ENCODE data around the gene SNED1. TPM values are rescaled to one million over a fixed set of nuclear protein-coding genes. Genes with fewer than 3 reads are reported as not detected.
"Not testable (repeated sequence)": the region's sequence is repeated elsewhere in the genome, so short reads cannot be mapped to it uniquely, and the experiment has no call there.

Gene SNED1
- total RNA-seq, 2 donors from 2014 or later, result 0.36 to 4.1 TPM

- ATAC-seq (replicated peaks in 1 of 2), result no peak
- no peak overlapping the region for H3K4me3 Mint-ChIP-seq
- DNase-seq, result no peak
- H3K27me3 Mint-ChIP-seq (ENCODE audit: low read depth), result no peaks in the 10 kb centered on the region
- no peaks in the 10 kb centered on the region for H3K9me3 Mint-ChIP-seq
- peaks cover 22 to 45% of the 10 kb centered on the region in 2 donors for H3K36me3 Mint-ChIP-seq (ENCODE audit: insufficient read depth in 2 of 2)
- peaks cover 27% of the 10 kb centered on the region for H3K4me1 Mint-ChIP-seq (ENCODE audit: low read depth)
- H3K27ac Mint-ChIP-seq, result peak overlapping the region; percentile 66
Observed at GRCh38 chr2:241092677-241093076, 94.3 kb downstream of the SNED1 start.

- Mint-ChIP-seq H3K27ac (peak overlapping the region; percentile 66), H3K4me1 (ENCODE audit: low read depth) (peaks cover 33% of the 10 kb centered on the region), H3K36me3 (ENCODE audit: insufficient read depth in 2 of 2) (peaks cover 18 to 42% of the 10 kb centered on the region in 2 donors)
- H3K4me3 Mint-ChIP-seq; H3K9me3 Mint-ChIP-seq; H3K27me3 Mint-ChIP-seq (ENCODE audit: low read depth); ATAC-seq (replicated peaks in 1 of 2); DNase-seq: not testable (repeated sequence)
Observed at GRCh38 chr2:241093133-241093781, 94.8 kb downstream of the SNED1 start.

DNA sequence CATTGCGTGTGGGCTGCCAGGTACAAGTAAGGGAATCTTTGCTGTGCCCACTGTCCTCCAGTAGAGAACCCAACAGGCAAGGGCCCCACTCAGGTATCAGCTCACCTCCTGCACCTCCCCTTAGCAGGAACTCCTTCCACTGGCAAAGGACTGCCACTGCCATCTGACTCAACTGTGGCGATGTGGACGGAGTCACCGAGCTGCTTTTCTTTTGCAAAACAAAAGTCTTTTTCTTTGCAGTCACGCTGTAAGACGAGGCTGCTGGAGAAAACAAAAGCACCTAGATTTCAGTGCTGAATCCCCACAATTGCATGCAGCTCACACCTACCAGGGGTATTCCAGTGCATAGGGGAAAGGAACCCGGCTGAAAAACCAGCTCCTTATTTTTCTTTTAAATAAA, 95.8 kb downstream of the SNED1 start:
- no peaks in the 10 kb centered on the region for H3K27me3 Mint-ChIP-seq (ENCODE audit: low read depth)
- peaks cover 18 to 42% of the 10 kb centered on the region in 2 donors for H3K36me3 Mint-ChIP-seq (ENCODE audit: insufficient read depth in 2 of 2)
- ATAC-seq (replicated peaks in 1 of 2) (no peak), DNase-seq (no peak)
- peaks cover 42% of the 10 kb centered on the region for H3K4me1 Mint-ChIP-seq (ENCODE audit: low read depth)
- no peak overlapping the region for H3K4me3 Mint-ChIP-seq
- H3K27ac Mint-ChIP-seq, result no peak overlapping the region
- no peaks in the 10 kb centered on the region for H3K9me3 Mint-ChIP-seq

- Mint-ChIP-seq H3K27me3 (ENCODE audit: low read depth) (no peaks in the 10 kb centered on the region), H3K4me3 (no peak overlapping the region), H3K4me1 (ENCODE audit: low read depth) (peaks cover 50% of the 10 kb centered on the region), H3K27ac (peak overlapping the region; percentile 94), H3K9me3 (no peaks in the 10 kb centered on the region), H3K36me3 (ENCODE audit: insufficient read depth in 2 of 2) (peaks cover 18 to 45% of the 10 kb centered on the region in 2 donors)
- DNase-seq (no peak), ATAC-seq (replicated peaks in 1 of 2) (no peak)
Observed at GRCh38 chr2:241094924-241095420, 96.6 kb downstream of the SNED1 start.

DNA sequence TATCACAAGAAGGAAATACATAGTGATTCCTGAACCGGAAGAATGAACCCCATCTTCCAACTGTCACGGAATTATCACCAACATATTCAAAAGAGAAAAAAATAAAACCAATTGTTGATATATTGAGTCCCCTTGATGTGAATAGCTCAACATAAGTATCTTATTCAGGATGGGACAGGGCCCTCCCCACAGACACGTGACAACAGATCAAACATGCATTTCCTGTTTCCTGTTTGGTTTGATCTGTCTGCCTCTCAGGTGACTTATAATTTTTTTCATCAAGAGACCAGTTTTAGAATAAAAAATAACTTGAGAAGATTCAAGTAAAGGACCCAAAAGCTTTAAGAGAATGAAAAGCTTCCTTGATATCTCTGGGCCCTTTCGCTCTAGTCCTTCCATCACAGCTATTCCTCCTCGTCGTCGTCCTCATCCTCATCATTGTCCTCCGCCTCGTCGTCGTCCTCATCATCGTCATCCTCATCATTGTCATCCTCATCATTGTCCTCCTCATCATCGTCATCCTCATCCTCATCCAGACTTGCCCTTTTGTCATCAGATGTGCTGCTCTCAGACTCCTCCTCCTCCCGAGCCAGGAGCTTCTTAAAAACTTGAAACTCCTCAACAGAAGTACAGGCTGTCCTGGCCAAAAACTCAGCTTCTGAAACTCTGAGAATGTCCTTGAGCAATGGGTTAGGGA, 97.3 kb downstream of the SNED1 start:
- peak overlapping the region; percentile 94 for H3K27ac Mint-ChIP-seq
- ATAC-seq (replicated peaks in 1 of 2), result peak; percentile 40 to 60
- DNase-seq, result no peak
- H3K4me3 Mint-ChIP-seq, result peak overlapping the region; percentile 54 to 87
- H3K4me1 Mint-ChIP-seq (ENCODE audit: low read depth), result peaks cover 58% of the 10 kb centered on the region
- no peaks in the 10 kb centered on the region for H3K9me3 Mint-ChIP-seq
- H3K36me3 Mint-ChIP-seq (ENCODE audit: insufficient read depth in 2 of 2), result peaks cover 18 to 43% of the 10 kb centered on the region in 2 donors
- no peaks in the 10 kb centered on the region for H3K27me3 Mint-ChIP-seq (ENCODE audit: low read depth)

DNA sequence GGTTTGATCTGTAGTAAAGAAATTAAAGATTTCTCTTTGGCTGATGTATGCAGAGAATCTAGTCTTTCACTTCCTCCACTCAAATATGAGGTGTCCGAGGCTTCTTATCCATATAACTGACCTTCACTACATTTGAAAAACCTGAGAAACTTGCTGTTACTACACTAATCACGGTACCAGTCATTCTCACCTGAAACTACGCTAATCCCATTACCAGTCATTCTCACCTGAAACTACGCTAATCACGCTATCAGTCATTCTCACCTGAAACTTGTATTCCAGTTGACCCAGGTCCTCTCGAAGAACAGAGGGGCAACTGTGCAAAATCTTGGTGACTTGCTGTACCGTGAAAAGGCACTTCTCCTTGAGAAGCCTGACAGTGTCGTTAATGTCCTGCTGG, 98.6 kb downstream of the SNED1 start:
- peak overlapping the region; percentile 78 to 87 for H3K4me3 Mint-ChIP-seq
- H3K4me1 Mint-ChIP-seq (ENCODE audit: low read depth), result peaks cover 64% of the 10 kb centered on the region
- H3K27me3 Mint-ChIP-seq (ENCODE audit: low read depth), result no peaks in the 10 kb centered on the region
- H3K36me3 Mint-ChIP-seq (ENCODE audit: insufficient read depth in 2 of 2), result peaks cover 17 to 41% of the 10 kb centered on the region in 2 donors
- DNase-seq, result no peak
- H3K27ac Mint-ChIP-seq, result peak overlapping the region; percentile 94
- peak; percentile 67 to 73 for ATAC-seq (replicated peaks in 1 of 2)
- no peaks in the 10 kb centered on the region for H3K9me3 Mint-ChIP-seq

GRCh38 chr2:241099246-241099645, 100.8 kb downstream of the SNED1 start:
- no peak for ATAC-seq (replicated peaks in 1 of 2)
- no peak for DNase-seq
- Mint-ChIP-seq H3K27me3 (ENCODE audit: low read depth) (no peaks in the 10 kb centered on the region), H3K4me3 (peak overlapping the region in 1 of 2 donors; percentile 0), H3K27ac (peak overlapping the region; percentile 94), H3K9me3 (no peaks in the 10 kb centered on the region), H3K36me3 (ENCODE audit: insufficient read depth in 2 of 2) (peaks cover 16 to 39% of the 10 kb centered on the region in 2 donors), H3K4me1 (ENCODE audit: low read depth) (peaks cover 78% of the 10 kb centered on the region)

- Mint-ChIP-seq H3K4me3 (peak within 1 kb of the TSS; percentile 97 to 98), H3K36me3 (ENCODE audit: insufficient read depth in 2 of 2) (peaks cover 4 to 27% of the 10 kb centered on the region in 2 donors), H3K4me1 (ENCODE audit: low read depth) (peaks cover 72% of the 10 kb centered on the region), H3K9me3 (no peaks in the 10 kb centered on the region), H3K27me3 (ENCODE audit: low read depth) (no peaks in the 10 kb centered on the region), H3K27ac (peak within 1 kb of the TSS; percentile 95)
- peak; percentile 92 to 95 for DNase-seq
- peak; percentile 99 for ATAC-seq (replicated peaks in 1 of 2)
Observed at GRCh38 chr2:241102239-241102803, 103.9 kb downstream of the SNED1 start, which contains the start of gene MTERF4. Gene MTERF4, minus strand, starts transcription at chr2:241102287. Its CDS starts 14 bp downstream, at chr2:241102273.

GRCh38 chr2:241103176-241103595, 104.8 kb downstream of the SNED1 start:
- H3K27ac Mint-ChIP-seq, result peak overlapping the region; percentile 95
- ATAC-seq (replicated peaks in 1 of 2) (no peak), DNase-seq (no peak)
- H3K27me3 Mint-ChIP-seq (ENCODE audit: low read depth), result no peaks in the 10 kb centered on the region
- peak overlapping the region; percentile 97 to 98 for H3K4me3 Mint-ChIP-seq
- peaks cover 70% of the 10 kb centered on the region for H3K4me1 Mint-ChIP-seq (ENCODE audit: low read depth)
- no peaks in the 10 kb centered on the region for H3K9me3 Mint-ChIP-seq
- peaks cover 1 to 24% of the 10 kb centered on the region in 2 donors for H3K36me3 Mint-ChIP-seq (ENCODE audit: insufficient read depth in 2 of 2)

- H3K4me1 Mint-ChIP-seq (ENCODE audit: low read depth), result peaks cover 69% of the 10 kb centered on the region
- not testable (repeated sequence) for ATAC-seq (replicated peaks in 1 of 2); DNase-seq; H3K27ac Mint-ChIP-seq; H3K27me3 Mint-ChIP-seq (ENCODE audit: low read depth); H3K9me3 Mint-ChIP-seq
- H3K4me3 Mint-ChIP-seq, result peak overlapping the region in 1 of 2 donors; percentile 97
- peaks cover 6 to 23% of the 10 kb centered on the region in 2 donors for H3K36me3 Mint-ChIP-seq (ENCODE audit: insufficient read depth in 2 of 2)
Observed at GRCh38 chr2:241104611-241105010, 106.2 kb downstream of the SNED1 start.

DNA sequence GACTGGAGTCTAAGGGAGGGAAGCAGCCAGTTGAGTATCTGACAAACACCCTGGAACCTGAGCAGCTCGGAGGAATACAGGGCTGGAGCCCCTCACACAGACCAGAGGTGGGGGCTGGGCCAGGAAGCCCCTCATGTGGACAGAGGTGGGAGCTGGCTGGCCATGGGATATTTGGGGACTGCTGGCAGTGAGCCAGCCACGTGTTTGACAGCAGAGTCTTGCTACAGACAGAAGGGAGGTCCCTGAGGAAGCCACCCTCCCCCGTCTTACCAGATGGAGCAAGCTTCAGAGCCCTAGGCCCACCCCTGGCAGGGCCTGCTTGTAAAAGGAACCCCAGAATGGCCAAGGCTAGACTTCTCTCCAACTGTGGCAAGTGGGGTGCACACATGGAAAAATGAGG, 107.2 kb downstream of the SNED1 start:
- H3K27ac Mint-ChIP-seq, result no peak overlapping the region

DNA sequence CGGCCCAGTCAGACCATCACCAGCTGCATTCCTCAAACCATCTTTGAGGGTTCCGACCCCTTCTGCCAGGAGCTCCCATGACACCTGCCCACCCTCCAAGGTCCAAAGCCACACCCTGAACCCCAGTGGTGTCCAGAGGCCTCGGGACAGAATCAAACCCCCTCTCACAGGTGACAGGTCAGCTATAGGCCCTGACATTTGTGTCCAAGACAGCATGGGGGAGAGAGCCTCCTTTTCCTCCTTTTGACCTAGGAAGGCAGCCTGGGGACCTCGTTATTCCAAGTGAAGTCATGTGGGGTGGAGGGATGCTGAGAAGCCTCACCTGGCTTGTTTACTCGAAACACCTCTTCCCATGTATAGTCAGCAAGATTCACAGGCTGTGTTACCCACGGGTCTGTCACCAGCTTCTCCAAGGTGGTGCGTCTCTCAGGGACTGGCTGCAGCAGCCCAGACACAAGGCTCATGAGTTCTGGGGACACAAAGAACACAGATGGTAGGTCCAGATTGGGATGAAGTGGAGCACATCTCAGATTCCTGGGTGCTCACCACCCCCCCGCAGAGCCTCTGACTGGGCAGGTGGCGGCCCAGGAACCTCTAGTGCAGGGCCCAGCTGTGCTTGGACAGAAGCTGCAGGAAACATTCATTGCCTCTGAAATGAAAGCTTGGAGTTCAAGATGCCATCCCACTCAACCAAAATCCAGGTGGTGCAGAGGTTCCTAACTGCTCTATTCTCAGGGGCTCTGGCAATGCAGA, 108.8 kb downstream of the SNED1 start:
- no peak overlapping the region for H3K4me3 Mint-ChIP-seq
- H3K36me3 Mint-ChIP-seq (ENCODE audit: insufficient read depth in 2 of 2), result peaks cover 13 to 35% of the 10 kb centered on the region in 2 donors

More for the DNA sequence above, 107.2 kb downstream of the SNED1 start:
- no peaks in the 10 kb centered on the region for H3K27me3 Mint-ChIP-seq (ENCODE audit: low read depth)
- no peak for DNase-seq
- ATAC-seq (replicated peaks in 1 of 2), result no peak
- peaks cover 12 to 30% of the 10 kb centered on the region in 2 donors for H3K36me3 Mint-ChIP-seq (ENCODE audit: insufficient read depth in 2 of 2)
- no peaks in the 10 kb centered on the region for H3K9me3 Mint-ChIP-seq
- no peak overlapping the region for H3K4me3 Mint-ChIP-seq
- H3K4me1 Mint-ChIP-seq (ENCODE audit: low read depth), result peaks cover 67% of the 10 kb centered on the region

More for the DNA sequence above, 108.8 kb downstream of the SNED1 start:
- no peaks in the 10 kb centered on the region for H3K9me3 Mint-ChIP-seq
- peak overlapping the region; percentile 71 for H3K27ac Mint-ChIP-seq
- peaks cover 67% of the 10 kb centered on the region for H3K4me1 Mint-ChIP-seq (ENCODE audit: low read depth)
- ATAC-seq (replicated peaks in 1 of 2) (no peak), DNase-seq (no peak)
- H3K27me3 Mint-ChIP-seq (ENCODE audit: low read depth), result no peaks in the 10 kb centered on the region

Measured in activated T-cell treated with anti-CD3 and anti-CD28 coated beads, Interleukin-2, amount 50 U/mL, for 72 hours (primary cell).